Heart right ventricle (tissue), 16 donors: Measurements from ENCODE around the gene DYNC1H1. TPM values are rescaled to one million over a fixed set of nuclear protein-coding genes. Genes with fewer than 3 reads are reported as not detected.

ENCODE experiments used
- ATAC-seq, 8 donors: fragments of 200-7000 bp; cut with Tn5 transposase; one replicate each; pipeline ENCODE4 v1.9.1; 2020; ENCODE audit warnings: mild to moderate bottlenecking in 8 of 8, moderate library complexity in 8 of 8, moderate number of reproducible peaks in 1 of 8
- DNase-seq, 2 donors: peaks; one replicate each; pipeline ENCODE4 v3.0.0-alpha.2; 2020
- H3K27ac ChIP-seq, 10 donors: fragments of 200-600 bp; sonication (generic) in 2 of 10; one replicate each; pipeline versions ENCODE4 v1.5.0 to v1.8.0; 2020 to 2022; ENCODE audit warnings: mild to moderate bottlenecking in 3 of 10
- H3K27me3 ChIP-seq, 7 donors: fragments of 200-600 bp; one replicate each; pipeline ENCODE4 v1.8.0; 2021 to 2022; ENCODE audit warnings: mild to moderate bottlenecking in 2 of 7
- H3K36me3 ChIP-seq, 9 donors: fragments of 200-600 bp; sonication (generic) in 1 of 9; one replicate each; pipeline versions ENCODE4 v1.5.0 to v1.8.0; 2020 to 2022; ENCODE audit warnings: mild to moderate bottlenecking in 2 of 9
- H3K4me1 ChIP-seq, 9 donors: fragments of 200-600 bp; sonication (generic) in 1 of 9; one replicate each; pipeline versions ENCODE4 v1.5.0 to v1.8.0; 2020 to 2022; ENCODE audit warnings: mild to moderate bottlenecking in 4 of 9
- H3K4me3 ChIP-seq, 10 donors: fragments of 200-600 bp; sonication (generic) in 2 of 10; one replicate each; pipeline versions ENCODE4 v1.5.0 to v1.8.0; 2020 to 2022; ENCODE audit warnings: mild to moderate bottlenecking in 7 of 10, moderate library complexity in 2 of 10
- H3K9me3 ChIP-seq, 11 donors: fragments of 200-600 bp in 10 of 11; sonication (generic) in 2 of 11; one replicate each; pipeline versions ENCODE4 v1.5.0 to v1.8.0; 2013 to 2022; ENCODE audit warnings: mild to moderate bottlenecking in 2 of 11, control low read depth in 1 of 11, moderate library complexity in 1 of 11
- WGBS, 2 donors: extraction: QIAGEN DNeasy Blood & Tissue Kit; methylation state at CpG; one replicate each; pipeline ENCODE4 v1.1.7; 2013; ENCODE audit warnings: inconsistent platforms in 1 of 2; 5-methylcytosine and 5-hydroxymethylcytosine counted together
- intact Hi-C, 10 donors: fragments of 100-400 bp; cut with DNase I; formaldehyde crosslinking; loops; one replicate each; pipeline versions ENCODE4 v1.11.1 to v1.14.2; 2022
- long read RNA-seq, 3 donors: library from polyadenylated mRNA; unstranded; transcript quantifications; one replicate each; pipeline ENCODE4 v2.0.0, GENCODE V29; 2020 to 2021
- polyA plus RNA-seq, 2 donors: library from polyadenylated mRNA; stranded (reverse); fragments of 200-250 nt; gene quantifications; one replicate each; pipeline ENCODE4 v1.2.3, GENCODE V29; 2013
- total RNA-seq, 10 donors: library from RNA; stranded (reverse); fragmentation: NEBNext Ultra II Directional in 3 of 10; extraction: Animal tissue kit (Norgen Biotek cat#: 25700) in 3 of 10; gene quantifications; one replicate each; pipeline versions ENCODE4 v1.2.1 to v1.2.4, GENCODE V29; 2021 to 2023
- TF ChIP-seq, protein P1 (sequence below), 9 donors: fragments of 200-600 bp; sonication (generic) in 2 of 9; IDR thresholded peaks; one replicate each; pipeline versions ENCODE4 v1.5.0 to v1.8.0; 2021 to 2022; ENCODE audit warnings: antibody characterized with exemption in 9 of 9, mild to moderate bottlenecking in 5 of 9, moderate library complexity in 1 of 9
- donor health status: Arrhythmogenic right ventricular cardiomyopathy.
- donor health status: ischemic (EF 13 %, LVEDD 7.1; RV severe dilation, severe dysfunction).
- donor health status: healthy with polysubstance abuse.
- donor health status: DM: no; HTN: yes; CAD: no.
- donor health status: DM: no; HTN: no; CAD: no.
- donor health status: ischemic (EF 25% LVEDD 6.9; RV normal size, moderate dysfunction).
- donor health status: ischemic (EF 25% LVEDD 5.7; RV mildly dilated, moderate dysfunction).
- donor health status: healthy.
- donor health status: DM: yes; HTN: yes; CAD: no.
- donor health status: Ischemic cardiomyopathy.
- donor health status: ischemic (EF 35%, LVEDD 5.7; RV mildly dilated, moderate dysfunction).
- donor health status: nonischemic (EF 11% LVEDD 7.7; RV severe dilation, severe dysfunction).
- donor health status: DM: yes; HTN: yes; CAD: no.
- donor health status: PGD.
- donor health status: ischemic (EF 29% LVEDD 5.4; RV normal size, mild dysfunction).
- donor health status: nonischemic (EF 23%, LVEDD 6.1; RV moderate dilation, normal function).

Gene DYNC1H1
- total RNA-seq, result 100 to 1,000 TPM; 413 to 777 (median 634) TPM
- polyA plus RNA-seq, result 100 to 1,000 TPM; 173 to 331 TPM
- long read RNA-seq, donor 1, partial matches to known transcripts, result 208 of 223 reads
- long read RNA-seq, donor 1, other reads (novel, unspliced or antisense), result 11 of 223 reads
- long read RNA-seq, donor 2, partial matches to known transcripts, result 227 of 243 reads
- long read RNA-seq, donor 2, other reads (novel, unspliced or antisense), result 12 of 243 reads
- long read RNA-seq, donor 3, transcript DYNC1H1-226 (13 exons, 2,163 nt), result major isoform, 5 of 375 reads
- long read RNA-seq, donor 3, partial matches to known transcripts, result 354 of 375 reads
- long read RNA-seq, donor 3, other reads (novel, unspliced or antisense), result 16 of 375 reads

DNA sequence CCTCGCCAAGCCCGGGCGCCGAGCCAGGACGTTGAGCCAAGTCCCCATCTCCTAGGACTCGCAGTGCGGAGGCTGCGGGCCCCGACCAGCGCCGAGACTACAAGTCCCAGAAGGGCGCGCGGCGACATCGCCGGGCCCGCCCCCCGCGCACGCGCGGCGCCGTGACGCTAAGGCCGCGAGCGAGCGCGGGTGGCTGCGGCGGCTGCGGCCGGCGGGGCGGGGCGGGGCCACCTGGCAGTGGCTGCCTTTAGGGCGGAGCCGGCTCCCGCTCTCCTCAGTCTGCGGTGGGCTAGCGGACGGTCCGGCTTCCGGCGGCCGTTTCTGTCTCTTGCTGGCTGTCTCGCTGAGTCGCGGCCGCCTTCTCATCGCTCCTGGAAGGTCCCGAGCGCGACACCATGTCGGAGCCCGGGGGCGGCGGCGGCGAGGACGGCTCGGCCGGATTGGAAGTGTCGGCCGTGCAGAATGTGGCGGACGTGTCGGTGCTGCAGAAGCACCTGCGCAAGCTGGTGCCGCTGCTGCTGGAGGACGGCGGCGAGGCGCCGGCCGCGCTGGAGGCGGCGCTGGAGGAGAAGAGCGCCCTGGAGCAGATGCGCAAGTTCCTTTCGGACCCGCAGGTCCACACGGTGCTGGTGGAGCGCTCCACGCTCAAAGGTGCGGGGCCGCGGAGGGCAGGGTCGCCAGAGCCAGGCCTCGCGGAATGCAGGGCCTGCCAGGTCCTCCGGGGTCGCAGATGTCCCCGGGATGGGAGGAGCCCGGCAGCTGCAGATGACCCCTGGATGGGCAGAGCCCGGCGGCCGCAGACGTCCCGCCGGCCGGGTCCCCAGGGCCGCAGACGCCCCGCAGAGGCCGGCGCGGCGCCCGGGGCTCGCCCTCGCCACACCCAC lies at the start of gene DYNC1H1:
Gene DYNC1H1, plus strand, starts transcription at position 277 of the 884 bp plus-strand sequence. Its CDS starts 119 bp downstream, at position 396.
- intact Hi-C loops, result loop anchor here in 8 of 10 donors (2.0 to 10.0 kb wide), 10 partner anchors 122 to 353 kb away; partner anchors contain the start of genes ZNF839 (in 3 of the 8), HSP90AA1 (in 2 of the 8) and PPP2R5C (in 1 of the 8)
- H3K4me3 ChIP-seq, result peak within 1 kb of the TSS; percentile 83 to 100 (median 99)
- 0% methylated on average over 107 to 115 of the region's 115 CpGs for WGBS, 2 donors
- H3K9me3 ChIP-seq, result no peaks in the 10 kb centered on the region
- H3K27ac ChIP-seq, result peak within 1 kb of the TSS; percentile 91 to 98 (median 97)
- TF ChIP-seq, protein P1, sequence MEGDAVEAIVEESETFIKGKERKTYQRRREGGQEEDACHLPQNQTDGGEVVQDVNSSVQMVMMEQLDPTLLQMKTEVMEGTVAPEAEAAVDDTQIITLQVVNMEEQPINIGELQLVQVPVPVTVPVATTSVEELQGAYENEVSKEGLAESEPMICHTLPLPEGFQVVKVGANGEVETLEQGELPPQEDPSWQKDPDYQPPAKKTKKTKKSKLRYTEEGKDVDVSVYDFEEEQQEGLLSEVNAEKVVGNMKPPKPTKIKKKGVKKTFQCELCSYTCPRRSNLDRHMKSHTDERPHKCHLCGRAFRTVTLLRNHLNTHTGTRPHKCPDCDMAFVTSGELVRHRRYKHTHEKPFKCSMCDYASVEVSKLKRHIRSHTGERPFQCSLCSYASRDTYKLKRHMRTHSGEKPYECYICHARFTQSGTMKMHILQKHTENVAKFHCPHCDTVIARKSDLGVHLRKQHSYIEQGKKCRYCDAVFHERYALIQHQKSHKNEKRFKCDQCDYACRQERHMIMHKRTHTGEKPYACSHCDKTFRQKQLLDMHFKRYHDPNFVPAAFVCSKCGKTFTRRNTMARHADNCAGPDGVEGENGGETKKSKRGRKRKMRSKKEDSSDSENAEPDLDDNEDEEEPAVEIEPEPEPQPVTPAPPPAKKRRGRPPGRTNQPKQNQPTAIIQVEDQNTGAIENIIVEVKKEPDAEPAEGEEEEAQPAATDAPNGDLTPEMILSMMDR (IDR thresholded peaks at IDR 0.05), result no peak
- H3K4me1 ChIP-seq, result peaks cover 6 to 71% (median 54%) of the 10 kb centered on the region in 9 donors
- DNase-seq (peak; percentile 93 to 97), ATAC-seq (peak; percentile 90 to 96 (median 92))
- H3K36me3 ChIP-seq, result peaks cover 0 to 14% (median 0%) of the 10 kb centered on the region in 9 donors
- H3K27me3 ChIP-seq, result no peaks in the 10 kb centered on the region

DNA sequence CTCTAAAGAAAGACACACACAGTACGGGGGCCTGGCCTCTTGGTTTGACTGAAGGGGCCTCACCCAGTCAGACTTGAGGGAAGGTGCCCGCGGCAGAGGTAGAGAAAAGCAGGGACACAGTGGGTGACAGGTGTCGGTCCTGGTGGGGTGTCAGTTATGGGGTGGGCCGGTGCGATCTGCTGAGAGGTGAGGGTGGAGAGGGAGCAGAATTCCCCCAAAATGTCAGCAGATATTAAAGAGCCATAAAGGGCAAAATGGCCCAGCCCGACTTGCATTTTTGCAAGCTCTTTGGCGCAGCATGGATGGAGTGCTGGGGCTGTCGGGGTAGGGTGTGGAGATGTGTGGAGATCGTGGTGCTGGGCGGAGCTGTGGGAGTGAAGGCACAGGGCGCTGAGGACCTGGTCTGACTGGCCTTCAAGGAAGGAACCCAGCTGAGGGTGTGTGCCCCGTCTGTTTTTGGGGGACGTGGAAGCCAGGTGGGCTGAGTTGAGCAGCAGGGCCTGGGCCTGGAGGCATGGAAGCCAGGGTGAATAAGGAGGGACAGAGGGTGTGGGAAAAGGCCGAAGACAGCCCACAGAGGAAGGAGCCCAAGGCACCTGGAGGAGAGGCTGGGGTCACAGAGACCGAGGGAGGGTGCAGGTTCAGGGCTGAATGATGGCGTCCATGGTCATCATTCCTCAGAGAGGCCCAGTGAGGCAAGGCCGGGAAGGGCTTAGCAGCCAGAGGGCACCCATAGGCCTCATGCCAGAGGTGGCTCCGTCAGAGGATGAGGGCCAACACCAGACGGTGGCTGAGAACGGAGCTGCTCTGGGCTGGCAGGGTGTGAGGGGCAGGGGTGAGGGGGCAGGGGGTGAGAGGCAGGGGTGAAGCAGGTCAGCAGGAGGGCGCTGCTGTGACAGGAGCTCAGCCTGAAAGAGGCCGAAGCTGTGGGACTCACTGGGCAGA lies 48.2 kb upstream of the DYNC1H1 start:
- H3K4me3 ChIP-seq, result no peak overlapping the region
- 91% methylated on average over 23 of the region's 23 CpGs for WGBS, 2 donors
- TF ChIP-seq, protein P1 (IDR thresholded peaks at IDR 0.05), result no peak
- H3K27ac ChIP-seq, result peak overlapping the region in 1 of 10 donors; percentile 36
- no peaks in the 10 kb centered on the region for H3K27me3 ChIP-seq
- peak in 7 of 8 donors; percentile 24 to 68 (median 54) for ATAC-seq
- no peaks in the 10 kb centered on the region for H3K9me3 ChIP-seq
- intact Hi-C loops, result no loop called here
- H3K36me3 ChIP-seq, result peaks cover 0 to 86% (median 30%) of the 10 kb centered on the region in 9 donors
- DNase-seq, result no peak
- H3K4me1 ChIP-seq, result peaks cover 0 to 3% (median 0%) of the 10 kb centered on the region in 9 donors

- Histone ChIP-seq H3K27me3 (no peaks in the 10 kb centered on the region), H3K4me3 (no peak overlapping the region), H3K4me1 (peaks cover 0 to 3% (median 0%) of the 10 kb centered on the region in 9 donors), H3K36me3 (peaks cover 0 to 86% (median 30%) of the 10 kb centered on the region in 9 donors), H3K27ac (peak overlapping the region in 4 of 10 donors; percentile 17 to 36 (median 22)), H3K9me3 (no peaks in the 10 kb centered on the region)
- peak; percentile 12 to 61 (median 36) for ATAC-seq
- WGBS, 2 donors, result 73 to 79% methylated on average over 18 of the region's 18 CpGs
- intact Hi-C loops, result no loop called here
- TF ChIP-seq, protein P1 (IDR thresholded peaks at IDR 0.05), result no peak
- DNase-seq, result no peak
Measured at GRCh38 chr14:101916816-101917412, 47.5 kb upstream of the DYNC1H1 start.
